GM10248 (cell line): ENCODE data around the gene APLNR.
"Not testable (repeated sequence)": the region's sequence is repeated elsewhere in the genome, so short reads cannot be mapped to it uniquely, and the experiment has no call there.

Experiments used
- CTCF ChIA-PET: fragments of 300-600 bp; sonication (Branson Sonifier 250); formaldehyde crosslinking; extraction: SDS; loops from one replicate; lab custom pipeline; 2021; ENCODE audit warnings: antibody characterized with exemption; lab: Yijun Ruan, JAX
- POLR2A ChIA-PET: fragments of 350-650 bp; sonication (Branson Sonifier 250); formaldehyde crosslinking; extraction: SDS; loops from one replicate; lab custom pipeline; 2020; ENCODE audit warnings: antibody characterized with exemption; lab: Yijun Ruan, JAX
- DNase-seq: peaks from one replicate; pipeline ENCODE4 v3.0.0; 2012; ENCODE audit errors: extremely low spot score
- CTCF ChIP-seq: IDR thresholded peaks from 2 replicates; pipeline ENCODE4 v1.5.1; 2012; ENCODE audit warnings: mild to moderate bottlenecking, low read depth; ENCODE audit errors: extremely low read depth, missing control alignments, control extremely low read depth

Gene APLNR

GRCh38 chr11:57237204-57237681 lies at the start of gene APLNR:
Gene APLNR, minus strand, starts transcription at chr11:57237250. Its CDS starts 246 bp downstream, at chr11:57237004.
- CTCF ChIA-PET = interaction anchor here (1.2 to 2.1 kb wide), 2 partner anchors 13 to 41 kb away, joined by 3 to 5 read pairs; no protein-coding TSS in a partner anchor
- no peak for DNase-seq
- POLR2A ChIA-PET = no interaction called here
- TF ChIP-seq CTCF = no peak

- no peak for TF ChIP-seq CTCF
- ChIA-PET CTCF (interaction anchor here (1.3 kb wide), 1 partner anchor 28 kb away, joined by 3 read pairs; no protein-coding TSS in a partner anchor), POLR2A (no interaction called here)
- no peak for DNase-seq
Observed at GRCh38 chr11:57283231-57283990, 46.4 kb upstream of the APLNR start.

- CTCF ChIA-PET, DNase-seq, POLR2A ChIA-PET: not testable (repeated sequence)
Observed at GRCh38 chr11:57281546-57281945, 44.5 kb upstream of the APLNR start.

GRCh38 chr11:57279116-57279515 lies 42.1 kb upstream of the APLNR start:
- TF ChIP-seq CTCF = no peak
- CTCF ChIA-PET = interaction anchor here (1.1 to 2.0 kb wide), 4 partner anchors 9 to 439 kb away, joined by 3 to 5 read pairs (median 4); no protein-coding TSS in a partner anchor
- POLR2A ChIA-PET = no interaction called here
- DNase-seq = no peak

GRCh38 chr11:57278721-57279095 lies 41.7 kb upstream of the APLNR start:
- CTCF ChIA-PET = interaction anchor here (1.1 to 2.0 kb wide), 5 partner anchors 9 to 438 kb away, joined by 3 to 5 read pairs (median 3); no protein-coding TSS in a partner anchor

GRCh38 chr11:57277845-57278720 lies 41.0 kb upstream of the APLNR start:
- peak; percentile 79 for TF ChIP-seq CTCF
- DNase-seq = peak; percentile 56
- ChIA-PET CTCF (interaction anchor here (1.1 to 2.0 kb wide), 7 partner anchors 8 to 438 kb away, joined by 3 to 8 read pairs (median 3); no protein-coding TSS in a partner anchor), POLR2A (no interaction called here)

More at GRCh38 chr11:57278721-57279095, 41.7 kb upstream of the APLNR start:
- POLR2A ChIA-PET = no interaction called here
- DNase-seq = no peak
- no peak for TF ChIP-seq CTCF
